ENCODE measurements around the gene CACNA1B.
"Not testable (repeated sequence)": the region's sequence is repeated elsewhere in the genome, so short reads cannot be mapped to it uniquely, and the experiment has no call there.

Gene CACNA1B

DNA sequence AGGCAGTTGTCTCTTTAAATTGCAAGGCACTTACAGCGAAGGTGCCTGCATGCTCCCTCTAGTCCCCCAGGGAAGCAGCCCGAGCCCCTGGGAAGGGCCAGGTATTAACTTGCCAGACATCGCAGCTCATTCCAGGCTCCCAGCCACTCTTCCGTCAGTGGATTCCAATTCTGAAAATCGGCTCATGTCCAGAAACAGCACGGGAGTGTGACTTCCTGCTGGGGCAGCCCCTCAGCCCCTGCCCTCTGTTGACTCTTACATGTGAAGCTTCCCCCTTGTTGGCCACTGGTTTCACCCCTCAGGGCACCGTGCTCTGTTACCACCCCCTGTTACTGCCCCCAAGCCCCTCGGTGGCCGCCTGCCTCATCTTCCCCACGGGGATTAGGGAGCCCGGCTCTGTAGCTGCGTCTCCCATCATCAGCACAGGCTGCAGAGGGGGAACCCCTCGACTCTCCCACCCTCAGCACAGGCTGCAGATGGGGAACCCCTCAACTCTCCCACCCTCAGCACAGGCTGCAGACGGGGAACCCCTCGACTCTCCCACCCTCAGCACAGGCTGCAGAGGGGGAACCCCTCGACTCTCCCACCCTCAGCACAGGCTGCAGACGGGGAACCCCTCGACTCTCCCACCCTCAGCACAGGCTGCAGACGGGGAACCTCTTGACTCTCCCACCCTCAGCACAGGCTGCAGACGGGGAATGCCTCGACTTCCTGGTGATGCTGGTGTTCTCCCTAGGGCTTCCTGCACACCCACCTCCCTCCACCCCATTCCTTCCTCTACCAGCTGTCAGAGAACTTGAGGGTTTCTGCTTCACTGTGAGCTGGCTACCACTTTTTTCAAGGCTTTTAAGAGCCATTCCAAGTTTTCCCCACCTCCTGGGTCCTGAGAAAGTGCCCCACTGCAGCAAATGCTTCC lies 11.1 kb upstream of the CACNA1B start:
- no peak for DNase-seq

DNA sequence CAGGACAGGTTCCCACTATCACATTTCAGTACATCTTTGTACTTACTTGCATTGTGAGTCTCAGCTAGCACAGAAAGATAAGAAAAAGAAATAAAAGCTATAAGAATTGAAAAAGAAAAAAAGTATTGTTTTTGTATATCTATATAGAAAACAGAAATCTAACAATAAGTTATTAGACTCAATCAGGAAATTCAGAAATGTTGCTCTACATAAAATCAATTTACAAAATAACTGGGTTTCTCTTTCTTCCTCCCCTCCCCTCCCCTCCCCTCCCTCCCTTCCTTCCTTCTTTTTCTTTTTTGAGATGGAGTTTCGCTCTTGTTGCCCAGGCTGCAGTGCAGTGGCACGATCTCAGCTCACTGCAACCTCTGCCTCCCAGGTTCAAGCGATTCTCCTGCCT lies 7.2 kb upstream of the CACNA1B start:
- no peak for DNase-seq

DNA sequence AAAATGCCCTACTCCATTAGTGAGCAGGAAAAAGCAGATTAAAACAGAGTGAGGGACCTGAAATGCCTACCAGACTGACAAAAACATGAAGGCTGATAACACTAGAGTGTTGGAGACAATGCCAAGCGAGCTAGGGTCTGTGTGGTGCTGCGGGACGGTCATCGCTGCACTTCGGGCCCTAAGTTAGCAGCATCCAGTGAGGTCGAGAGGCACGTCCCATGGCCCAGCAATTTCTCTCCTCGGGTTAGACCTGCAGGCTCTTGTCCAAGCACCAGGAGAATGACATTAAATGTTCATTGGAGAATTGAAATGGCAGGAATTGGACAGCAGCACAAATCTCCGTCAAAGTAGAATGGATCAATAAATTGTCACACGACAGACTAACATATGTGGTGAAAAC lies 5.3 kb upstream of the CACNA1B start:
- no peak for DNase-seq

DNA sequence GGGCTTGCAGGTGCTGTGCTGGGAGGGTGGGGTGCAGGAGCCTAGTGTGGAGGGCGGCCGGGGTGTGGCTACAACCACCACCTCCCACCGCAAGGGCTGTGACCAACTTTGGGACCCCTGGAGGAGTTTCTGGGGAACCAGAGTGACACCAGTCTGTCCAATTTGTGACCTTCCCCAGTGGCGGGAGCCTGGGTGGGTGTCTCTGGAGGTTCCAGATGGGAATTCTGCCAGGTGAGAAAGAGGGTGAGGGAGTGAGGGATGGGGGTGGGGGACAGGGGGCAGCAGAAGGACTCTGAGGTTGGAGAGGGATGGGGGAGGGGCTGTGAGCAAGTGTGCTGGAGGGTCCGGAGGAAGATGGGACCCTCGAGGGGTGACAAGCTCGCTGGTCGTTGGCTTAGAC lies 4.2 kb upstream of the CACNA1B start:
- no peak for DNase-seq

DNA sequence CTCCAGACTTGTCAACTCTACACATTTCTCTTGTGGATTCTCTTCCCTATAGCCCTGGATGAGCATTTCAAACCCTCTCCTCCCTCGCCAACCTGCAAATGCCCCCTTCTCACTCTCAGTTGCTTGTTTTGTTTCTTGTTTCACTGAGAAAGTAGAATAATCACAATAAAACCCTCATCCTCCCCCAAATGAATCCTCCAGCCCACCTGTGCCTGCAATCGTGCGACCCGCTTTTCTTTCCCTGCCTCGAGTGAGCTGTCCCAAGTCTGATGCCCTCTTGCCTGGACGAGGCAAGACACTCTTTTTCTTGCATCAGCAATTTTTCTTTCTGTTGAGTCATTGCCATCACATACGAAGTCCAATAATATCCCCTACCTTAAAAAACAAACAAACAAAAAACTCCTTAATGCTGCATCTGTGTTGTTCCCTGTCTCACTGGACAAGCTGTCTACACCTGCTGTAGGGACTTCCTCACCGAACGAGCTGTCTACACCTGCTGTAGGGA lies 3.7 kb upstream of the CACNA1B start:
- no peak for DNase-seq

DNA sequence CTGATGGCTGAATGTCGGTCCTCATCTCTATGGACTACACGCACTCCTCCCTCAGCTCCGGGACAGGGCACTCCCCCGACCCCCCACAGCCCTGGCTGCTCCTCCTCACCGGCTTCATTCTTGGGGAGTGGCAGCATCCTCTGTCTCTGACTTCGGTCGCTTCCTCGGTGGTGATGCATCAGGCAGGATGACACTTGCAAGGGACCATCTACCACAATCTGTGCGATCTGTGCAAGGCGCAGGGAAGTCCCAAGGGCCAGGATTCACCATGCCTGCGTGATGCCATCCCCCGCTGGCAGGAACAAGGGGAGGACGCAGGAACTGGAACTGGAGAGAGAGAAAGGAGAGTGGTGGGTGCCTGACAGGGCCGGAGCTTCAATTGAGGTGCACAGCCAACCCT lies 2.2 kb upstream of the CACNA1B start:
- no peak for DNase-seq

DNA sequence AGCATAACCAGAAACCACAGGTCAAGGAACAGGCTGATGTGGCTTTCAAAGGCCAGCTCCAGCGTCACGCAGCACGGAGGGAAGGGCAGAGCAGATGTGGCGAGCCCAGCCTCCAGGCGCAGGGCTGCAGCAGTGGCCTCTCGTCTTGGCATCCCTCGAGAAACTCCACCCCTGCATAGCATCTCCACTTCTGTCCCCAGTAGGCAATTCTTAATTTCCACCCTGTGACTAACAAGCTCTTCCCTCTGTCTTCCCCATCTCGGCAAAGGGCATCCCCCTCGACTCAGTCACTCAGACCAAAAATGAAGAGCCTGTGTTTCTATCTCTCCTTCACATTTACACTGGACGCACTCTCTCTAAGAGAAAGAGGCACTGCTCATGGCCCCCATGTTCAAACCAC lies 1.7 kb upstream of the CACNA1B start:
- no peak for DNase-seq

DNA sequence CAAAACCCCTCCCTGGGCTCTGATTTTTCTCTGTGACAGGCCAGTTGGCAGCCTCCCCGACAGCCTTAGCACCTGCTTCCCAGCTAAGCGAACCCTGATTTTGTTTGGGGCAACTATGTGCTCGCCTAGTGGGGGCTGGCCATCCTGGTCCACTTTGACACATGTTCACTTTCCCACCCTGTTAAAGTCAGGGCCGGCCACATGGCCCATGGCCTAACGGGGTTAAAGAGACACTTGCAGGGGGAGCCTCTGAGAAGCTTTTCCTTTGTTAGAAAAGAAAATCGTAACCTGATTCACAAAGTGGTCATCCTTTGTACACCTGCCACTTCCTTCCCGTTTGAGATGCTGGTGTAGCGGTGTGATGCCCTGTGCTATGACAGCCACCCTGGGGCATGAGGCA lies 1.3 kb upstream of the CACNA1B start:
- no peak for DNase-seq

DNA sequence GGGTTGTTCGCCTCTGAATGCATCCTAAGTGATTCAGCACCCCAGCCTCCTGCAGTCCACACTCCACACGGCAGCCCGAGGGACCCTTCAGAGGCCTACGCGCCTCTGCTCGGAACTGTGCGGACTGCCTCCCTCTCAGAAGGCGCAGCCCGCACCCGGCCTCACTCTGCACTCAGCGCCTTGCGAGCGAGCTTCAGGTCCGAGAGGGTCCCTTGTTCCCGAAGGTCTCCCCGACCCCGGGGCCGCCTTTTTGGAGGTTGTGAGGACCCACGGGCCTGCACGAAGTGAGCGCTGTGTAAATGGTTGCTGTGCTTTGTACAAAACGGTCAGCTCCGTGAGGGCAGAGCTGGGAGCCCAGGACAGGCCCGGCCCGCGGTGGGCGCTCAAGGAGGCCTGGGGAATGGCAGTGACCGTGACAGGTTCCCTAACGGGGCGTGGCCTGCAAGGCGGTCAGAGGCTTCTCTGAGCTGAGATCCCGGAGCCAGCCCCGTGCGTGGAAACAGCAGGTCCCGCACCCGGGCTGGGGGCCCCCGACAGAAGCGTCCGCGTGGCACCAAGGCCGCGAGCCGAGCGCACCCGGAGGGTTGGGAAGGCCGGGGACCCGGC lies 698 bp upstream of the CACNA1B start:
- DNase-seq, result no peak

DNA sequence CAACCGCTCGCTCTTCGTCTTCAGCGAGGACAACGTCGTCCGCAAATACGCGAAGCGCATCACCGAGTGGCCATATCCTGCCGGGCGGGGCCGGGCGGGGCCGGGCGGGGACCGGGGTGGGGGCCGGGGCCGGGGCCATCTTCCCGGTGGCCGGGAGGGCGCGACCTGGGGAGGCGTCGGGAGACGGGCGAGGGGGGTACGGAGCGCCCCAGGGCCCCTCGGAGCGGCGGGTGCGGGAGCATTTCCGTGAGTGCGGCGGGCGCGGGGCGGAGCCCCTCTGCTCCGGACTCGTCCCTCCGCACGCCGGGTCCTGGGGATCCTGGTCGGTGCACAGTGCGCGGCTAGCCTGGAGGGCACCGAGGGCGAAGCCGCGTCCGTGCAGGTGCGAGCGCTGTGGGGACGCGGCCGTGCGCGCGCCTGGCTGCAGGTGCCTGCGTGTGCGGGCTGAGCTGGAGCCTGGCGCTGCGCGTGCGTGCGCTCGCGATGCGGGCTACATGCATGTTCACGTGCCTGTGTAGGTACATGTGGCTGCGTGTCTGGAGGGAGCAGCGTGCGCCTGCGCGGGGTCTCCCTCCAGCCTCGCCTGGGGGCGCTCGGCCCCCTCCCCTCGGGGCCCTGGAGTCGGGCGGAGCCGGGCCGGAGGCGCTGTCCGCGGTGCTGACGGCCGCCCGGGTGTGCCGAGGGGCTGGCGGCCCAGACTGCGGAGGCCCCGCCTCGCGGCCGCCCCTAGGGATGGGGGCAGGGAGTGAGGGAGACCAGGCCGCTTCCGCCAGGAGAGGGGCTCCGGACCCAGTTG lies 762 bp downstream of the CACNA1B start:
- DNase-seq, result peak; percentile 1

DNA sequence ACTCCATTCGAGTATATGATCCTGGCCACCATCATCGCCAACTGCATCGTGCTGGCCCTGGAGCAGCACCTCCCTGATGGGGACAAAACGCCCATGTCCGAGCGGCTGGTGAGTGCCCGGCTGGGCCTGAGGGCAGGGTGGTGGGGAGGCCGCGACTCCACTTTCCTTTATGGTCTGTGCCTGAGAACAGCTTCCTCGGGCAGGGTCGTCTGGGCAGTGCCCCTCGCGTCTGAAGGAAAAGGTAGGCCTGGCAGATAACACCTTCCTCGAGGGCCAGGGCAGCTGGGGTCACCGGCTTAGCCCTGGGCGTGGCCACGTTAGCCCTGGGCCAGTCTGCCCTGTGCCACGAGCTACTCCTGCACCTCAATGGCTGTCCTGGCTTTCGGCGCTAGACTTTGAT lies 1.5 kb downstream of the CACNA1B start:
- DNase-seq, result no peak

DNA sequence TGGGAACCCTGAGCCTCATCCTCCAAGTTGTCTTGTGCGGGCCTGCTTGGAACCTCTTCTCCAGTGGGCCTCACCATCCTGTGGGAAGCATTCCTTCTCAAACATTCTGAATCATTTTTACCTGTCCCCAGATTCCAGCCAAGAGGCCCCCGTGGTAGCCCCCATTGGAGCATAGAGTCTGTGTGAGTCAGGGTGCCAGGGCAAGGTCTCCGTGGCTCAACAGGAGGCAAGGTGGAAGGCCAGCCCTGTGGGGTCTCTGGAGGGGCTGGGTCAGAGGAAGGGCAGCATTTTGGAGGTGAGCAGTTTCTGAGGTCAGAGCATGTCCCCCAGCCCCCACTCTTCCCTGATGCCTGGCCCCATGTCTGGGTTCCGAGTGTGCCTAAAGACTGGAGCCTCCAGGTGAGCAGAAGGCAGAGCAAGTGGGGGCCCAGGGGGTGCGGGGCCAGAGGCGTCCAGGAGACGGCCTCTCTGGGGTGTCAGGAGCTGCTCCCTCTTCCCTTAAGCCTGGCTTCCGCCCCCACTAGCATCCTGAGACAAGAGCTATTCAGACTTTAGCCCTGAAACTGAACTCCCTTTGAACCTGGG lies 2.1 kb downstream of the CACNA1B start:
- no peak for DNase-seq

DNA sequence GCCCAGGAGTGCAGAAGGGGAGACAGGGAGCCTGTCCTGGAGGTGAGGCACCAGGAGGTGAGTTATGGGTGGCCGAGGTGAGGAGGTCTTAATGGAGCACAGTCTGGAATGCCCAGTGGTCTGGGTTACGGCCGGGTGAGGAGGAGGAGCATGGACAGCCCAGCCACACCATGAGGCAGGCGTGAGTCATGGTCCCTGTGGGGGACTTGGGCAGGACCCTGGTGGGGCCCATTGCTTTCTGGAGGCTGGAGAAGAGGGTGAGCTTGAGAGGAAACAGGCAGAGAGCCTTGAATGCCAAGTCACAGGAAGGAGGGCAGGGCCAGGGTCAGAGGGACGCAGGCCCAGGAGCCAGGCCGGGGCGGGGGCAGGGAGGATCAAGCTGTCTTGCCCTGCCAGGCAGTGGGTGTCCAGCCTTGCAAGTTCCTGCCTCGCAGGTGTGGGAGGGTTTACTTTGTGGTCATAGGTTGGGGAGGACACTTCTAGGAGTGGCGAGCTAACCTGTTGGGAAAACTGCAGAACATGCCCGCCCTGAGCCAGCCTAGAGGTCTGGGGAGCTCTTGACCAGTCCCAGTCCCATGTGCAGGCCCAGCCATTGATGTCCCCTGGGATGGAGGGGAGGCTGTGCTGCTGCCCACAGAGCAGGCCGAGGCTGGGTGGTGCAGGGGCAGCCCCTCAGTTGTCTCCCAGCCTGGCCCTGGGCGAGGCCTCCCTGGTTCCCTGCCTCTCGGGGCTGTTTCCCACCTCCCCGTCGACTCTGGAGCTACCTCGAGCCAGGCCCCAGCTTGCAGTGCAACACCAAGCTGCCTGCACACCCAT lies 2.8 kb downstream of the CACNA1B start:
- DNase-seq, result no peak

DNA sequence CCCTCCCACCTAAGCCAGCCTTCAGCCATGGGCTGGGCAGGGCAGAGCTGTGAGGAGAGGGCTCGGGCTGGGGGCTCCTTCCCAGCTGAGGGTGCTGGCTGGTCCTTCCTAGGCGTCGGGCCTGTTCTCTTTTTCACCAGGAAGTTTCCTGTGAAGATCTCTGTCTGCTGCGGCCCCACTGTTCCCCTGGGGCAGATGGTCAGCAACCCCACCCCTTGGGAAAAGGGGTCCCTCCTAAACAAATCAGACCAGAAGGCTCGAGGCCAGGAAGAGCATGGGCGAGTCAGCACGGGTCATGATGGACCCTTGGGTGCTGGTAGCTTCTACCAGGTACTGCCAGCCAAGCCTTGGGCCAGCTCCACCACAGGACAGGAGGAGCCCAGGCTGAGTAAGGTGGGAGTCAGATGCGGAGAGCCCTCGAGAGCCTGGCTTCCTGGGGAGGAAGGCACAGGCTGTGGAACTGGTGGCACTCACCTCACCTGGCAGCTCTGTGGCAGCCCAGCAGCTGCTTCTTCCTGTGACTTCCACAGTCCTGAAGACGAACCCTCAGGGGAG lies 3.5 kb downstream of the CACNA1B start:
- no peak for DNase-seq

DNA sequence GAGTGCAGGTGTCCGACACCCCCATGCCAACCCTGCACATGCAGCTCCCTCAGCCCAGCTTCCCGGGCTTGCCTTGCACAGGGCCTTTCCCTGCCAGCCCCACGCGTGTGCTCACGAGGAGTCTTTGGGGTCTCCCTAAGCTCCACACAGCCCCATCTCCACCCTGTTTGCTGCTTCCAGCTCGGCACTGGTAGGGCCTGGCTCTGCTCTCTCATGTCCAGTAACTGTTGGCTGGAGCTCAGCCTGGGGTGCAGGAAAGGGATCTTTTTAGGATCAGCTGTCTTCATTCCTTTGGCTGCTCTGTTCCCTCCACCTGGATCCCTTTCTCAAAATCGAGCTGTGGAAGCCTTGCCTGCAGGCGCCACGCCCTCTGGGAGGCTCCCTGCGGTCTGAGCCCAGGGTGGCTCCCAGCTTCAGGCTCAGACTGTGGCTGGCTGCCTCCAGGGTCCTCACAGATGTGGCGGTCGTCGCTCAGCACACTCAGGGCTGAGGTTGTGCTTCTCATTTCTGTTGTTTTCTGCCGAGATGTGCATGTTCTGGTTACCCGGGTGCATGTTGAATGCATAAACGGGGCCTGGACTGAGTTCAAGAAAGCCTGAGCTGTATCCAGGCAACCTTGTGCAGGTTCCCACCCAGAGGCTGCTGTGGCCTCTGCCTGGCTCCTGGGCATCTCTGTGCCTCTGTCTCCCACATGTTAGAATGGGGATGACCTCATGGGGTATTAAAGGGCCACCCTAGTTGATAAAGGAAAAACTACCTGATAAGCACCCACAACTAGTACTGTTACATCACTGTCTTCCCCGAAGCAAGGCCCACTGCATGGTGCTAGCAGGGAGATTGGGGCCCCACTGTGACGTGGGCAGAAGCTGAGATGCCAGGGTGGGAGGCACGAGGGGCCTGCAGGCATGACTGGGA lies 4.3 kb downstream of the CACNA1B start:
- no peak for DNase-seq

DNA sequence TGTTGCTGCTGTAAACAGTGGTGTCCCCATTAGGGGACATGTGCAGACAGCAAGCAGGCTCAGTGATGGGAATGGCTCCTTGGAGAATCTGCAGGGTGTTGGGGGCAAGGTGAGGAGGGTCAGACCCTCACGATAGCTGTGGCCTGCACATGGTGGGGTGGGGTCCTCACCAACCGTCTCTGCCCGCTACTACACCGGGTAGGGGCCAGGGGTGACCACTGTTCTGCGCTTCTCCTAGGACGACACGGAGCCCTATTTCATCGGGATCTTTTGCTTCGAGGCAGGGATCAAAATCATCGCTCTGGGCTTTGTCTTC lies 4.9 kb downstream of the CACNA1B start:
- DNase-seq, result no peak

DNA sequence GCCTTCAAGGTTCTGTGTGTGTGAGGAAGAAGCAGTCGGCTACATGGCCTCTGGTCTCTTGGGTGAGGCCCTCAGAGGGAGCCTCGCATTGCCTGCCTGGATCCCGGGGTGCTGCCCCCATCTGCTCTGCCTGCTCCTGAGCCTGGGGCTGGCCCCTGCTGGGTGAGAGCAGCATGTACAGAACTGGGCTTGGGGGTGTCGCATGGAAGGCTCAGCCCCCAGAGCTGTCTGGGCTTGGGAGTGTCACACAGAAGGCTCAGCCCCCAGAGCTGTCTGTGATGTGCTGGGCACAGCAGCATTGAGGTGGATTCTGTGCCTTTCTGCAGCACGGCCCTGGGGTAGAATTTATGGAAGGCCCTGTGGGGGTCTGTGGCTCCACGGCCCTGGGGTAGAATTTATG lies 6.4 kb downstream of the CACNA1B start:
- DNase-seq, result not testable (repeated sequence)

DNA sequence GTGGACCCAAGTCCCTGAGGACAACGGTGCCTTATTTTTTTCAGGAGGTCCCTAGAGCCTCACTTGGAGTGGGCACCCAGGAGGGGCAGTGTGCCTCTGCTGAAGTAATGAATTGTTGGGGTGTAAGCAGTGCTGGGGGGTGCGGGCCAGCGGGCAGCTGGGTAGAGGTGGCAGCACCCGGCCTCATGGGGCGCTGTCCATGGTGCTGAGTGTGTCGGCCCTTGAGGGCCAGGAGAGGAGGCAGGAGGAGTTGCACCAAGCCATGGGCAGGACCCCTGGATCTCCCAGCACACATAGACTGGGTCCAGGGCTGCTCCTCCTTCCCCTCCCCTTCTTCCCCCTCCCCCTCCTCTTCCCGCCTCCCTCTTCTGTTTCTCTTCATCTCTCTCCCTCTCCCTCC lies 7.0 kb downstream of the CACNA1B start:
- not testable (repeated sequence) for DNase-seq

DNA sequence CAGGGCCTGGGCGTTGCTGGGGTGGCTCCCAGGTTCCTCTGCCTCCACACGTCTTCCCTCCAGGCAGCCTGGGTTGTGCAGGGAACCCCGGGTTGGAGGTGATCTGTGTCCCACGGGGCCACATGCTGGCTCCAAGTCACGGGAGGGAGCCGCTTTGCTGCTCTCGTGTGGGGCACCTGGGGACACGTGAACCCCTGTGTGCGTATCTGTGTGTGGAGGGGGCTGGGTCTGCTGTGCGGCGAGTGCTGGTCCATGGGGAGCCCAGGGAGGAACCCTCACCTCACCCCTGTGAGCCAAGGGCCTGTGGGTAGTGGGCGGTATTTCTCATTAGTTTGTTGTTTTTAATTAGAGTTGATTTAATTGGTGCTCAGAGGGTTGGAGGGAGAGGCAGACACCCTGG lies 7.5 kb downstream of the CACNA1B start:
- not testable (repeated sequence) for DNase-seq

DNA sequence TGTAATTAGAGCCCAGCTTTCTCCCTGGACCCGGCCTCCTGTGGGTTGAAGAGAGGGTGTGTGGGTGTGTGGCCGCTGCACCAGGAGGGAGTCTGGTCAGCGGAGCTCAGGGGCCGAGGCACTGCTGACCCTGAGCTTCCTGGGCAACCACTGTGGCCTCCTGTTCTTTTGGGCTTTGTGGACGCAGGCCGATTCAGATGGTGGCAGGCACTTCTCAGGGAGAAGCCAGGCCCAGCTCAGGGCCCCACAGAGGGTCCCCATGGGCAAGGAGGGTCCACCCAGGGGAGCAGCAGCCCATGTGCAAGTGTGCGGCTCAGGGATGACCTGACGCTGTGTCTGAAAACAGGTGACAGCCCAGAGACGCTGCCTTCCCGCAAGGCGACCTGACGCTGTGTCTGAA lies 11.0 kb downstream of the CACNA1B start:
- DNase-seq, result not testable (repeated sequence)

DNA sequence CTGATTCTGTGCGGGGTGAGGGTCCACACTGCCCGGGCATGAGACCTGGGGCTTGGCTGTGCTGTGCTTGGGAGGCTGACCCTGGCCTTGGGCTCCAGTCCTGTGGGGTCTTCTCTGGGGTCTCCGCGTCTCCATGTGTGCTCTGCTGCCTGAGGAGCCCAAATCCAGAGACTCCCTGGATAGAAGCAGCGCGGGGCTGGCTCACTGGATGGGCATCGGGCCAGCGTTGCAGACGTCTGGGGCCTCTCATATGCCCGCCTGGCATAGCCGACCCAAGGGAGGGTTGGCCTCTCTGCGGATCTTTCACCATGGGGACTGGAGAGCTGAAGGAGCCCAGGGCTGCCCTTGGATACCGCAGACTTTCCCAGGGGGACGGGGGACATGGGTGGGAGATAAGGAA lies 12.4 kb downstream of the CACNA1B start:
- not testable (repeated sequence) for DNase-seq

All from CD4-positive, alpha-beta T cell treated with Interleukin-10 for 1 hour (primary cell).